Osteocyte (in vitro differentiated cells): ENCODE results near the gene ZFP36L1. TPM values are rescaled to one million over a fixed set of nuclear protein-coding genes. Genes with fewer than 3 reads are reported as not detected.

Experiments
- DNase-seq: peaks from one replicate; pipeline ENCODE4 v3.0.0; 2021; ENCODE audit warnings: mixed read lengths; ENCODE audit not compliant: unreplicated experiment; ENCODE audit errors: extremely low spot score
- H3K27ac Mint-ChIP-seq: one replicate; pipeline ENCODE4 v1.8.0; 2021; ENCODE audit warnings: mild to moderate bottlenecking, mixed read lengths; ENCODE audit not compliant: unreplicated experiment
- H3K27me3 Mint-ChIP-seq: one replicate; pipeline ENCODE4 v1.8.0; 2021; ENCODE audit warnings: mixed read lengths; ENCODE audit not compliant: unreplicated experiment
- H3K36me3 Mint-ChIP-seq: one replicate; pipeline ENCODE4 v1.8.0; 2021; ENCODE audit warnings: mixed read lengths; ENCODE audit not compliant: unreplicated experiment
- H3K4me1 Mint-ChIP-seq: one replicate; pipeline ENCODE4 v1.8.0; 2021; ENCODE audit warnings: mixed read lengths; ENCODE audit not compliant: unreplicated experiment
- H3K4me3 Mint-ChIP-seq: one replicate; pipeline ENCODE4 v1.8.0; 2021; ENCODE audit warnings: mild to moderate bottlenecking, moderate library complexity, mixed read lengths; ENCODE audit not compliant: unreplicated experiment
- H3K9me3 Mint-ChIP-seq: one replicate; pipeline ENCODE4 v1.8.0; 2021; ENCODE audit warnings: mixed read lengths; ENCODE audit not compliant: unreplicated experiment
- CTCF ChIP-seq: fragments of 200-600 bp; sonication (generic); IDR thresholded peaks from 2 replicates; pipeline ENCODE4 v1.5.0; 2021; ENCODE audit warnings: antibody characterized with exemption, mild to moderate bottlenecking, moderate library complexity
- total RNA-seq: library from RNA; stranded (reverse); gene quantifications from 2 replicates; pipeline ENCODE4 v1.2.1, GENCODE V29; 2021

ZFP36L1 gene
- total RNA-seq, 1 donor from 2014 or later = 352 TPM

GRCh38 chr14:68784978-68785533 lies 7.8 kb downstream of the ZFP36L1 start:
- DNase-seq = no peak
- Mint-ChIP-seq H3K4me3 (no peak overlapping the region), H3K27me3 (no peaks in the 10 kb centered on the region), H3K36me3 (peaks cover 32% of the 10 kb centered on the region), H3K9me3 (no peaks in the 10 kb centered on the region), H3K4me1 (peaks cover 52% of the 10 kb centered on the region), H3K27ac (peak overlapping the region; percentile 29)
- no peak for TF ChIP-seq CTCF

GRCh38 chr14:68784226-68784910 lies 8.5 kb downstream of the ZFP36L1 start:
- Mint-ChIP-seq H3K36me3 (peaks cover 26% of the 10 kb centered on the region), H3K4me1 (peaks cover 52% of the 10 kb centered on the region), H3K27me3 (no peaks in the 10 kb centered on the region), H3K27ac (no peak overlapping the region), H3K9me3 (no peaks in the 10 kb centered on the region), H3K4me3 (no peak overlapping the region)
- TF ChIP-seq CTCF = no peak
- DNase-seq = no peak

- Mint-ChIP-seq H3K4me3 (no peak overlapping the region), H3K27ac (no peak overlapping the region), H3K27me3 (no peaks in the 10 kb centered on the region), H3K36me3 (peaks cover 19% of the 10 kb centered on the region), H3K4me1 (peaks cover 51% of the 10 kb centered on the region), H3K9me3 (no peaks in the 10 kb centered on the region)
- no peak for TF ChIP-seq CTCF
- DNase-seq = no peak
These were observed 9.2 kb downstream of the ZFP36L1 start for GRCh38 chr14:68783408-68784225.

GRCh38 chr14:68782091-68782981 lies 10.5 kb downstream of the ZFP36L1 start:
- Mint-ChIP-seq H3K4me3 (no peak overlapping the region), H3K36me3 (peaks cover 9% of the 10 kb centered on the region), H3K27me3 (no peaks in the 10 kb centered on the region), H3K27ac (no peak overlapping the region), H3K4me1 (peaks cover 41% of the 10 kb centered on the region), H3K9me3 (no peaks in the 10 kb centered on the region)
- no peak for DNase-seq
- no peak for TF ChIP-seq CTCF
